ENCODE results near the gene FXYD1.

GRCh38 chr19:35171730-35172129 is 33.1 kb downstream of the FXYD1 start:
- TF ChIP-seq POLR2AphosphoS5 (IDR thresholded peaks at IDR 0.05; ENCODE audit: low read depth, low read length), result no peak
- TF ChIP-seq, protein P1, sequence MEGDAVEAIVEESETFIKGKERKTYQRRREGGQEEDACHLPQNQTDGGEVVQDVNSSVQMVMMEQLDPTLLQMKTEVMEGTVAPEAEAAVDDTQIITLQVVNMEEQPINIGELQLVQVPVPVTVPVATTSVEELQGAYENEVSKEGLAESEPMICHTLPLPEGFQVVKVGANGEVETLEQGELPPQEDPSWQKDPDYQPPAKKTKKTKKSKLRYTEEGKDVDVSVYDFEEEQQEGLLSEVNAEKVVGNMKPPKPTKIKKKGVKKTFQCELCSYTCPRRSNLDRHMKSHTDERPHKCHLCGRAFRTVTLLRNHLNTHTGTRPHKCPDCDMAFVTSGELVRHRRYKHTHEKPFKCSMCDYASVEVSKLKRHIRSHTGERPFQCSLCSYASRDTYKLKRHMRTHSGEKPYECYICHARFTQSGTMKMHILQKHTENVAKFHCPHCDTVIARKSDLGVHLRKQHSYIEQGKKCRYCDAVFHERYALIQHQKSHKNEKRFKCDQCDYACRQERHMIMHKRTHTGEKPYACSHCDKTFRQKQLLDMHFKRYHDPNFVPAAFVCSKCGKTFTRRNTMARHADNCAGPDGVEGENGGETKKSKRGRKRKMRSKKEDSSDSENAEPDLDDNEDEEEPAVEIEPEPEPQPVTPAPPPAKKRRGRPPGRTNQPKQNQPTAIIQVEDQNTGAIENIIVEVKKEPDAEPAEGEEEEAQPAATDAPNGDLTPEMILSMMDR (IDR thresholded peaks at IDR 0.05), result no peak
- no peak for TF ChIP-seq TCF7L2 (IDR thresholded peaks at IDR 0.05; ENCODE audit: low read depth, low read length)
- TF ChIP-seq, protein P2, sequence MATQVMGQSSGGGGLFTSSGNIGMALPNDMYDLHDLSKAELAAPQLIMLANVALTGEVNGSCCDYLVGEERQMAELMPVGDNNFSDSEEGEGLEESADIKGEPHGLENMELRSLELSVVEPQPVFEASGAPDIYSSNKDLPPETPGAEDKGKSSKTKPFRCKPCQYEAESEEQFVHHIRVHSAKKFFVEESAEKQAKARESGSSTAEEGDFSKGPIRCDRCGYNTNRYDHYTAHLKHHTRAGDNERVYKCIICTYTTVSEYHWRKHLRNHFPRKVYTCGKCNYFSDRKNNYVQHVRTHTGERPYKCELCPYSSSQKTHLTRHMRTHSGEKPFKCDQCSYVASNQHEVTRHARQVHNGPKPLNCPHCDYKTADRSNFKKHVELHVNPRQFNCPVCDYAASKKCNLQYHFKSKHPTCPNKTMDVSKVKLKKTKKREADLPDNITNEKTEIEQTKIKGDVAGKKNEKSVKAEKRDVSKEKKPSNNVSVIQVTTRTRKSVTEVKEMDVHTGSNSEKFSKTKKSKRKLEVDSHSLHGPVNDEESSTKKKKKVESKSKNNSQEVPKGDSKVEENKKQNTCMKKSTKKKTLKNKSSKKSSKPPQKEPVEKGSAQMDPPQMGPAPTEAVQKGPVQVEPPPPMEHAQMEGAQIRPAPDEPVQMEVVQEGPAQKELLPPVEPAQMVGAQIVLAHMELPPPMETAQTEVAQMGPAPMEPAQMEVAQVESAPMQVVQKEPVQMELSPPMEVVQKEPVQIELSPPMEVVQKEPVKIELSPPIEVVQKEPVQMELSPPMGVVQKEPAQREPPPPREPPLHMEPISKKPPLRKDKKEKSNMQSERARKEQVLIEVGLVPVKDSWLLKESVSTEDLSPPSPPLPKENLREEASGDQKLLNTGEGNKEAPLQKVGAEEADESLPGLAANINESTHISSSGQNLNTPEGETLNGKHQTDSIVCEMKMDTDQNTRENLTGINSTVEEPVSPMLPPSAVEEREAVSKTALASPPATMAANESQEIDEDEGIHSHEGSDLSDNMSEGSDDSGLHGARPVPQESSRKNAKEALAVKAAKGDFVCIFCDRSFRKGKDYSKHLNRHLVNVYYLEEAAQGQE (IDR thresholded peaks at IDR 0.05; ENCODE audit: insufficient read depth in 1 of 2, low read depth in 2 of 2, low read length in 1 of 2), result no peak
- TF ChIP-seq SIN3A (IDR thresholded peaks at IDR 0.05; ENCODE audit: borderline replicate concordance, insufficient read depth, low read depth, low read length), result no peak

Data from Panc1 (cell line).